ENCODE measurements around the gene SAMD10.
A peak's percentile ranks its signal among the peaks of the same experiment; 100 is the strongest.

SAMD10 gene

DNA sequence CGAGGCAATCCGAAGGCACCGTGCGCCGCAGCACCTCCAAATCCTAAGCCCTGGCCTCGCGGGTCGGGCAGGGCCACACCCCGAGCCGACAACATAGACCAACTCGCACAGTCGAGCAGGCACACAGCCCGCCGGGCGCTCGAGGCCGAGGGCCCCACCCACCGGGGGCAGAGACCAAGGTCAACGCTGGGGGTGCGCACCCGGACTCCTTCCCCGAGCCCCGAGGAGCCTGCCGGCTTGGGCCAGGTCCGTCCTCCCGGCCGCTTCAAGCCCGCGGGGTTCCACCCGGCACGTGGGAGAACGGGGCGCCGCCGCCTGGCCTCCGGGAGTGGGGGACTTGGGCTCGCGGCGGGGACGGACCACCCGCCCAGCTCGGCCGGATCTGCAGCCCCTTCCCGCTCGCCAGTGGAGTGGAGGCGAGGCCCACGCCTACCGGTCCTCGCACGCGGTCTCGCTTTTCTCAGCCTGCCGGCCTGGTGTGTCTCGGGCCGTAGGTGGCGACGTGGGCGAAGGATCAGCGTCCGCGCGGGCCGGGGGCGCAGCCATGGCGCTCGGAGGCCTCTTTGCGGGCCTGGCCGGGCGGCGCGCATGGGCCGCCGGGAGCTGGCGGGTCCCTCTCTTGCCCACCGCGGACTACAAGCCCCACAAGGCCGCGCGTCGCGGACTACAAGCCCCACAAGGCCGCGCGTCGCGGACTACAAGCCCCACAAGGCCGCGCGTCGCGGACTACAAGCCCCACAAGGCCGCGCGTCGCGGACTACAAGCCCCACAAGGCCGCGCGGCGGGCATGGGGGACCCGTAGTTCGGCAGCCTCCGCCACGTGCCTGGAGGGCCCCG lies 23.4 kb downstream of the SAMD10 start, which contains the start of gene UCKL1:
Gene UCKL1 (minus strand): TSS at position 590 of the 837 bp plus-strand sequence. CDS start 44 bp downstream, at position 546.
- peak; percentile 83 for DNase-seq (ENCODE audit: low spot score)

DNA sequence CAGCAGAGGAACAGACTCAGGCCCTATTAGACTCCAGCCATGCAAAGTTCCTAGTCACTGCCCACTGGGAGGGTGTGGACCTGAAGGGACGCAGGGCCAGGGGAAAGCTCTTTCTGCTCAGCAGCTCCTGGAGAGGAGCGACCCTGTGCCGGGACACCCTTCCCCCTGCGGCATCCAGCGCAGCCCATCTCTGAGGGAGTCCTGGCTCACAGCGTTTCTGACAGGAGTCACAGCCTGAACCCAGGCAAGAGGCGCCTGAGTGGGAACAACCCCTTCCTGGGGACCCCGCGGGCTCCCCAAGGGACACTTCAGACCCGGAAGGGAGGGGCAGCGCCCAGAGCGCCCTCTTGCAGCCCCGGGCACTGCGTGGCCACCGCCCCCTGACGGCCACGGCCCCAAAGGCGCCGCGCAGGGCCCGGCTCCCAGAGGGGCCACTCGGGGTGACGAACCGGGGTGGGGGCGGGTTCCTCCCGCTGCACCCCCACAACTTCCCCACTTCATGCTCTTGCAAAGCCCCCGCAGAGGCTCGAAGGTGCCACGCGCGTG lies 24.1 kb downstream of the SAMD10 start:
- DNase-seq (ENCODE audit: low spot score), result peak; percentile 44

DNA sequence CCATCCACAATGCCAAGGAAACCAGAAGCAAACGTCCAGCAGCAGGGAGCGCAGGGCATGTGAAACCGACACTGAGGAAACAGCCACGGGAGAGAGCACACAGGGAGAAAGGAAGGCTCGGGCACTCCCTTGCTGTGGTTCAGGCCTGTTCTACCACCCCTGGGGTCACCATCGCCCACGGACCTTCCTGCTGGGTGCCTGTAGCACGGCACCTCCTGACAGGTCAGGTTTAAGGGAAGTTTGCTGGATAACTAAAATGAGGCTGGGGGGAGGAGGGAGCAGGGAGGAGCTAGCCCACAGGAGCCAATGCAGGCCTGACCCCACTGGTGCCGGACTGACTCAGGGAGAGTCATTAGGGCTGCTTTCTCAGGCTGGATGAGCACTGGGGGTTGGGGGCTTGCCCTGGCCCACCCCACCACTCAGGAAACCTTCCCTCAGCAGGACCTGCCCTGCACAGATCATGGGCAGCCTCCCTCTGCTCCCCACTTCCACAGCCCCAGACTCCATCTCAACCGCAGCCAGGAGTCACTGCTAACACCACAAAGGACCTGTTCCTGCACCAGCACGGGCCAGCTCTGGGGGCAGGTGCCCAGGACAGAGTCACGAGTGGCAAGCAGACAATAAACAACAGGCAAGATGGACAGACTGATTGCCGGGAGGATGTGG lies 25.5 kb downstream of the SAMD10 start:
- DNase-seq (ENCODE audit: low spot score), result no peak

DNA sequence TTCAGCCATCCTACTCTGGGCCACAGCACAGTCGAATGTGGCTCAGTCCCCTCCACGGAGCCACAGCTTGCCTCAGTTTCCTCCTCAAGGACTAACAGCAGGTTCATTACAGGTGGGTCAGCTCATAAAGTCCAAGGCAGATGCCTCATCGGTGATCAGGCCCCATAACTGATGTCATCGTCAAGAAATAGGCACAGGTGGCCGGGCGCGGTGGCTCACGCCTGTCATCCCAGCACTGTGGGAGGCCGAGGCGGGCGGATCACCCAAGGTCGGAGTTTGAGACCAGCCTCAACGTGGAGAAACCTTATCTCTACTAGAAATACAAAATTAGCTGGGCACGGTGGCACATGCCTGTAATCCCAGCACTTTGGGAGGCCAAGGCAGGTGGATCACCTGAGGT lies 26.7 kb downstream of the SAMD10 start:
- no peak for DNase-seq (ENCODE audit: low spot score)

DNA sequence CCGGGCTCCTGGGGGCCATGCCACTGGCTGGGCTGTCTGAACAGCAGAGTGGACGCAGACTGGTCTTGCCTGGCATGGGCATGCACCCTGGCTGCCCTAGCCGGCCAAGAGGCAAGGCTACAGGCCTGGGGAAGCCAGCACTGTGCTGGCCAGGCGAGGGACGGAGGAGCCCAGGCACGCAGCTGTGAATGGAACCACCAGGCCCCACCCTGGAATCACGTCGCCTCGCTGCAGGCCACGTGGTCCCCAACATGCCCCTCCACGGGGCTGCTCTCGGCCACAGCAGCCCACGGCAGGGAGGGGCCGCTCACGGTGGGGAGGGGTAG lies 27.3 kb downstream of the SAMD10 start:
- DNase-seq (ENCODE audit: low spot score), result no peak

DNA sequence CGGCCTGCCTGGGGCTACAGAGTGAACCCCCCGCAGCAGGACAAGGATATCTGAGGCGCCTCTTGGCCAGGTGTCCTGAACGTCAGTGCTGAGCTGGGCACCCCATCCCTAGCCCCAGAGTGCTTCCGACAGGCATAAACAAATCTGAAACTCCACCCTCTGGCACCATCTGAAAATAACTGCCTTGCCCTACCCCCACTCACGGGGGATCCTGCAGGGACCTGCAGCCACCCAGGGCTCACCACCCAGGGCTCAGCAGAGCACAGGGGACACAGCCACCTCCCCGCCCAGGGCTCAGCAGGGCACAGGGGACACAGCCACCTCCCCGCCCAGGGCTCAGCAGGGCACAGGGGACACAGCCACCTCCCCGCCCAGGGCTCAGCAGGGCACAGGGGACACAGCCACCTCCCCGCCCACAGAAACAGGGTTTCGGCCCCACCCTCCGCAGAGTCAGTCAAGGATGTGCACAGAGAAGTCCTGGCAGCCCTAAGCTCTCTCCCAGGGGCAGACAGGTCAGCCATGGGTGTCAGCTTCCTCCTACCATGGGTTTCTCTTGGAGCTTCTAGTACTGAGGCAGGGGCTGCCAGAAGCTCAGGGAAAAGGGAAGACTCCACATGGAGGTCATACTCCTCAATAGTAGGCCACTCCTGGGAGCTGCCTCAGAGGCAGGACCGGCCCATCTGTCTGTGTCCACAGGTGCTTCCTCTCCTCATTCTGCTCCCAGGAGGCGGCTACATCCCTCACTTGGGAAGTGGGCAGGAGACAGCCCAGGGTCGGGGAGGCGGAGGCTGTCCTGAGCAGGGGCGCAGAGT lies 27.8 kb downstream of the SAMD10 start:
- DNase-seq (ENCODE audit: low spot score), result no peak

DNA sequence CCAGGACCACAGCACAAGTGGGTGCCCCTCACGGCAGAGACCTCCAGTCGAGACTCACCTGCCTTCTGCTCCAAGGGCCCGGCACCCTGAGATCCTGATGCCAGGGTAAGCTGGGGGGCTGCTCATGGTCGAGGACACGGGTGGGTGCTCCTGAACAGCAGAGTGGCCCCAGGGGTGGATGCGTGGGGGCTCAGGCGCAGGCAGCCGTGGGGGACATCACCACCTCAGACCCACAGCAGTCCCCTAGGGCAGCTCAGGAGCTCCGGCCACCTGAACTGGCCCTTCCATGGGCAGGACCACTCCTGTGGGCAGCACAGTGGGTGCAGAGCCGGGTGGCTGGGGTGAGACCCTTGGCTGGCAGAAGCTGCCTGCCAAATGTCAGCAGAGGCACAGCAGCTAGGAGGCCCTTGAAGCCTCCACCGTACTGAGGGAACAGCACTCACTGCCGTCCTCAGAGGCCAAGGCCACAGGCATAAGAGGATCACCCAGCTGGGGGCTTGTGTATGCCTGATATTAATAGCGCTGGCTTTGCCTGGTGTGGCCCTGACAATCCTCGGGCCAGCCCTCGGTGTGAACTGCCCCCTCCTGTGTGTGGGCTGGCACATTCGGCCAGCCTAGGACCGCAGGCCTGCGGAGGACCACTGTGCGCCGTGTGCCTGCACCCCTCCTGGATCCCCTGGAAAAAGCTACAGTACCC lies 28.6 kb downstream of the SAMD10 start:
- no peak for DNase-seq (ENCODE audit: low spot score)

DNA sequence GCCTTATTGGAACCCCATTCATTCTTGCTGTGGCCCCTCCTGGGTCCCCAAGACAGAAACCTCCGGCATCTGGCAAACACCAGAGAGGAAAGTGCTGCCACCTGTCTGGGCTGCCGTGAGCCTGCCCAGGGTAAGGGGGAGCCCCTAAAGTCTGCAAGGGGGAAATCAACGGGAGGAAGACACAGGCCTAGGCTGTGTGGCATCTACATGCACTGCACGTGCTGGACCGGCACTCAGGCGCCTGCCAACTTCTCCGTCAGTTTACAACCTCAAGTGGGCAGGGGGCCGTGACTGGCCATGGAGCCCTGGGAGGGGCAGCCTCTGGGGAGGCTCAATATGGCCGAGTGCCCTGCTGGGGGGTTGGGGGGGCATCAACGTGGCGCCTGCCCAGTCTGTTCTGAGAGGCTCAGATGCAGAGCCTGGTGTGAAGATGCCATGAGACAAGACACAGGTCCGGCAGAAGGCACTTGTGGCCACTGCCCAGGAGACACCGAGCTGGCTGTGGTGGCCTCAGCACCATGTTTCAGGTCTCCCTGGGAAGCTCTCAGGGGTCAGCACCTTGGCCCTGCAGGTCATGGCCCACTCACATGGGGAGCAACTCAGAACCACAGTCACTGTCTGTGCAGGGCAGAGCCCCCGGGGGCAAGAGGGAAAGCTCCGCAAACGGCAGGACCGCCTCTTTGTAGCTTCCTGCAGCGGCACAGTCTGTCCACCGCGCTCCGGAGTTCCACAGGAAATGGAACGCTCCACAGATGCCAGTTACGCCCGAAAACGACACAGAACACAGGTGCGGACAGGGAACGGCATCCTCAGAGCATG lies 31.6 kb downstream of the SAMD10 start:
- DNase-seq (ENCODE audit: low spot score), result no peak

DNA sequence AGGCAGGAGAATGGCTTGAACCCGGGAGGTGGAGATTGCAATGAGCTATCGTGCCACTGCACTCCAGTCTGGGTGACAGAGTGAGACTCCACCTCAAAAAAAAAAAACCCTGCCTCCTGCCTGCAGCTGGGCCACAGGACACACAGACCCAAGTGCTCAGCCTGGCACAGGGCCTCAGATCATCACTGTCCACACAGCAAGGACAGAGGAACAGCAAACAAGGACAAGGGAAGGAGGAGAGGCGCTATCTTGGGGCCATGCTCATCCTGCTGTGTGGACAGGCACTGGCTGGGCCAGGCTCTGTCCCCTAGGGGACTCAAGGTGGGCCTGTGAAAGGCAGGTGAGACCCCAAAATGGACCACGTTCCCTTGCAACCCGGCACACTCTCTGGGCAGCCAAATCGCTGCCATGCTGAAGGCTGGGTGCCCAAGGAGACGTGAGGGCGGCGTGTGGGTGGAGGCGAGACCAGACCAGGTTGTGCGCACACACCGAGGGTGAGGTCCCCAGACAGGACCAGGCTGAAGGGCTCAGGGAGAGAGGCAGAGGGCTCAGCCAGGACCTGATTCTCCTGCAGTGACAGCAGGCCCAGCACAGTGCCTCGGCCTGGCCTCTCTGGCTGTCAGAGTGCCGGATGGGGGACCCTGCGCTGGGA lies 32.3 kb downstream of the SAMD10 start:
- no peak for DNase-seq (ENCODE audit: low spot score)

DNA sequence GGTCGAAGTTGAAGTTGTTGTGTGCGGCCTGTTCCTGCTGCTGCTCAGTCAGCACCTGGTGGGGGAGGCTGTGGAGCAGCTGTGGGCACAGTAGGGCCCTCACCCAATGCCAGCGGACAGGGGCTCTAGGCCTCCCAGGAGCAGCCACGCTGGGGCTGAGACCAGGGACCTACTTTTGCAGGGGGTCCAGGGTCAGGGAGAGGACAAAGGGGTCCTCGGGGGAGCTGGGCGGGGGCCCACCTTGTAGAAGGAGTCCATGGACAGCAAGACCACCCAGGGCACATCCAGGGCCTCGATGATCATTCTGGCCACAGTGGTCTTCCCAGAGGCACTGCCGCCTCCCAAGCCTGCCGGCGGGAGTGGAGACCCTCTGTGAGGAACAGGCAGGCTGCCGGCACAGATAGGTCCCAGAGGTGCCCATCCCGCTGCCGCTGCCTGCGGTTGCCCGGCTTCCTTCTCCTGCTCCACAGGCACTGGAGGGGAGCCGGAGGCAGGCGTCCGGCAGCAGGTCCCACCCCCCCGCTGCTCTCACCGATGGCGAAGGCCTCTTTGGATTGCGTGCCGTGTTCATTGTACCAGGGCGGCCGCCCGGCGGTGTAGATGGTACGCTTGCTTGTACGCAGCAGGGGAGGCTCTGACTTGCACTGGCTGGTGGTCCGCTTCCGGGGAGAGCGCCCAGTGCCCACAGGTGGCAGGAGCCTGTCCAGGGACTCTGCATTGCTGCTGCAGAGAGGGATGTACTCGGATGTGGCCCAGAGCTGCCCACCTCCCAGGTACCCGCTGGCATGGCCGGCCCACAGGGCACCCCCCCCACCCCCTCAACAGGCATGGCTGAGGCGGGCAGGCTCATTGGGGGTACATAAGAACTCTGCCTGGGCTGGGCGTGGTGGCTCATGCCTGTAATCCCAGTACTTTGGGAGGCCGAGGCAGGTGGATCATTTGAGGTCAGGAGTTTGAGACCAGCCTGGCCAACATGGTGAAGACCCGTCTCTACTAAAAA lies 33.2 kb downstream of the SAMD10 start:
- no peak for DNase-seq (ENCODE audit: low spot score)

DNA sequence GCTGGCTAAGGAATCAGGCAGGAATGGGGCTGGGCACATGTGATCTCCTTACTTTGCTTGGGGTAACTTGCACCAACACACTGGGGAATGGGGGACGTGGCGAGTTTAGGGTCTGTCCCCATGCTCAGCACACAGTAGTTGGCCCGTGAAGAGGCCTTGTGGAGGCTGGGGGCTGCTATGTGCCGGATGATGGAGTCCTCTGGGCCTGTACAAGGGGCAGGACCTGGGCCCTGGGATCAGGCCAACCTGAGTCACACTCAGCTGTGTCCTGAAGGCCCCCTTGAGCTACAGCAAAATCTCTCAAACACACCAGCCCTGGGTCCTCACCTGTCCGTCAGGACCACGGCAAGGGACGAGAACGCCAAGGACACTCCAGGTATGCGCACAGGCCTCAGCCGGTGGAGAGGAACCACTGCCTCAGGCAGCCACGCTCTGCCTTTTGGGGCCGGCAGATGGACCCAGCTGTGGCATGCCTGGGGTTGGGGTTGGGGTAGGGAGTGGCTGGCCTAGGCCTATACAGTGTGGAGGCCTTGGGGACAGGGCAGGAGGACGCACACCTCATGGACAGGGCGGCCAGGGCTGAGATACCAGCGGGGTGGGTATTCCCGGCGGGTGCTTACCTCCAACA lies 34.3 kb downstream of the SAMD10 start:
- DNase-seq (ENCODE audit: low spot score), result no peak

DNA sequence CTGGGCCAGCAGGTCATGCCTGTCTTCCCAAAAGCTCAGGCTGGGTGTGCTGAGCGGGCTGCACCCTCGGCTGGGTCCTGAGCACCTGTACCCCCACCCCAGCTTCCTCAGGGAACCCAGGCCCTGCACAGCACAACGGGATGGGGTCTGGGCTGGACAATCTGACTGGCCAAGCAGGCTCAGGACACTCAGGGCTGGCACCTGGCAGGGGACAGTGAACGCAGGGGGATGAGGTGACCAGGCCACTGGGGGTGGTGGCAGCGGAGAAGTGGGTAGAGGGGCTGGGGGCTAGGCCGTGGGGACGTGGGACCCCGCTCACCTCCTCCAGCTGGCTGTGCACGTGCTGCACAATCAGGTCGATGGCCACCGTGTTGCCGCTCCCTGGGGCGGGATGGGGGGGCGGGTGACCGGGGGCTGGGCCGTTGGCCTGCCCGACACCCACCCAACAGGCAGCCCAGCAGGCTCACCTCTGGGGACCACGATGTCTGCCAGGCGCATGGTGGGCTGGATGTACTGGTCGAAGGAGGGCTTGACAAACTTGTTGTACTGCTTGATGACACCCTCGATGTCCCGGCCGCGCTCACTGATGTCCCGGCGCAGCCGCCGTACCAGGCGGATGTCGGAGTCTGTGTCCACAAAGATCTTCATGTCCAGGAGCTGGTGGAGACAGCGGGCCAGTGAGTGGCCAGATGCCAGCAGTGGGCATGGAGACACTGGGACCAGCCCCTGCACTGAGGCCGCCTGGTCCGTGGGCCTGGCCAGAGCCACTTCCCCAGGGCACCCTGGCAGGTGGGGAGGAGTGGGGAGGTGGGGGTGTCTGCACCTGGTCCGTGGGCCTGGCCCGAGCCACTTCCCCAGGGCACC lies 35.1 kb downstream of the SAMD10 start:
- no peak for DNase-seq (ENCODE audit: low spot score)

DNA sequence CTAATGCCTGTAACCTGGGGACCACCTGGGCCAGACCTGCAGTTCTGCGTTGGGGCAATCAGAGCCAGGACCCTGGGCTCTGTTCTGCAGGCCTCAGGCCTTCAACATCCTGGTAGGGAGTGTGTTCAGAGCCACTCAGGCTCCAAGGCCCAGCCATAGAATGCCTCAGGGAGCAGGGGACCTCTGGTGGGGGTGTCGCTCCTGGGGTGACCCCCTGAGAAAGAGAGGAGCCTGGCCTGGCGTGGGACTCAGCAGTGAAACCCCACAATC lies 35.7 kb downstream of the SAMD10 start:
- no peak for DNase-seq (ENCODE audit: low spot score)

DNA sequence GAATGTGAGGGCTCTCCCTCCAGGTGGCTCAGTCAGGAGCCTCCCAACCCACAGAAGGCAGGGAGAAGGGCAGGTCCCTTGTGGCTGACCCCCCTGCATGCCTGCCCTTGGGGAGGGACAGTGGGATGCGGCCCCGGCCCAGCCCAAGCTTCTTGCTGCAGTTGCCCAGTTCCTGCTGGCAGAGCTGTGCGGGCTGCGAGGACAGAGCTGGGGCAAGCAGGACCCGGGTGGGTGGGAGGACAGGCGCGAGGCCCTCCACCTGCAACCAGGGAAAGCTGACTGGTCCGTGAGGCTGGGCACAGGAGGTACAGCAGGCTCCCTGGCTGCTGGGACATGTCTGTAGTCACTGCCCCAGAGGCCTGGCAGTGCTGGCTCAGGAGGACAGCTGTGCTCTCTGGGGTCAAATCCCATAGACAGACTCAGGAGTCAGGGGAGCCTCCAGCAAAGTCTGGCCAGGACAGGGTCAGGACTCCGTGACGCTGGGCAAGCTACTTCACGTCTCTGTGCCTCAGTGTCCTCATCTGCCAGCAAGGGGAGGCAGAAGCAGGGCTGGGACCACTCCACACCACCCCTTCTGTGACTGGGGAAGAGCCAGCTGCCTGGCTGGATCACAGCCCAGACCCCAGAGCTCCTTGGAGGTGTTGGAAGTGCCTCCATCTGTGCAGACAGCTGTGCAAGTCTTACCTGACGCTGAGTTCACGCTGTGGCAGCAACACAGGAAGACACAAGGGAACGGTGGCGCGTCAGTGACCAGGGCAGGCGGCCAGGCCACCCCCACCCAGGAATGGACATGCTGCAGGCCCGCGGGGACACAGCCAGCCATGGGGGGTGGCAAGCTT lies 36.3 kb downstream of the SAMD10 start:
- no peak for DNase-seq (ENCODE audit: low spot score)

DNA sequence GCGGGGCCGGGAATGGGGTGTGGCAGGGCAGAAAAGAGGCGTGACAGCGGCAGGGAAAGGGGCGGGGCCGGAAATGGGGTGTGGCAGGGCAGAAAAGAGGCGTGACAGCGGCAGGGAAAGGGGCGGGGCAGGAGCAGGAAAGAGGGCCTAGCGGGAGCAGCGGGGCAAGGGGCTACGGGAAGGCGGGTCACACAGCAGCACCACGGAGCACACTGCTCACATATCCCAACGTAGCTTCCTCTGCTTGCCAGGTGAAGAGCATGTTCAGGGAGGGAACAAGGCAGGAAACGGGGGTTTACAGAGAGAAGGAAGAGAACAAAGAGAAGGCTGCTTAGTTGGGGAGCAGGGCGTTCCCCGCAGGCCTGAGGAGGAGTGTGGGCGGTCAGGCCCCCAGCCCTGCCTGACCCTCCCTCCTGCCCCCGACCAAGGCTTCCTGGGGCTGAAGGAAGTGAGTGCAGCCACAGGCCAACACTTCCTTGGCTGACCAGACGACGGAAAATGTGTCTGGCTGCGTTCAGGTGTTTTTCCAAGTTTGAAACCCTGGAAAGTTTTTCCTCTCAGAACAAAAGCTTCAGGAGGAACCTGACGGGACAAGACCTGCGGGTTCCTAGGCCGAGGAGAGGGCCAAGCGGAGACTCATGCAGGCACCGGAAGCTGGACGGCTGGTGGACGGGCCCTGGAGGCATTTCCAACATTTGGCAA lies 37.0 kb downstream of the SAMD10 start:
- DNase-seq (ENCODE audit: low spot score), result no peak

DNA sequence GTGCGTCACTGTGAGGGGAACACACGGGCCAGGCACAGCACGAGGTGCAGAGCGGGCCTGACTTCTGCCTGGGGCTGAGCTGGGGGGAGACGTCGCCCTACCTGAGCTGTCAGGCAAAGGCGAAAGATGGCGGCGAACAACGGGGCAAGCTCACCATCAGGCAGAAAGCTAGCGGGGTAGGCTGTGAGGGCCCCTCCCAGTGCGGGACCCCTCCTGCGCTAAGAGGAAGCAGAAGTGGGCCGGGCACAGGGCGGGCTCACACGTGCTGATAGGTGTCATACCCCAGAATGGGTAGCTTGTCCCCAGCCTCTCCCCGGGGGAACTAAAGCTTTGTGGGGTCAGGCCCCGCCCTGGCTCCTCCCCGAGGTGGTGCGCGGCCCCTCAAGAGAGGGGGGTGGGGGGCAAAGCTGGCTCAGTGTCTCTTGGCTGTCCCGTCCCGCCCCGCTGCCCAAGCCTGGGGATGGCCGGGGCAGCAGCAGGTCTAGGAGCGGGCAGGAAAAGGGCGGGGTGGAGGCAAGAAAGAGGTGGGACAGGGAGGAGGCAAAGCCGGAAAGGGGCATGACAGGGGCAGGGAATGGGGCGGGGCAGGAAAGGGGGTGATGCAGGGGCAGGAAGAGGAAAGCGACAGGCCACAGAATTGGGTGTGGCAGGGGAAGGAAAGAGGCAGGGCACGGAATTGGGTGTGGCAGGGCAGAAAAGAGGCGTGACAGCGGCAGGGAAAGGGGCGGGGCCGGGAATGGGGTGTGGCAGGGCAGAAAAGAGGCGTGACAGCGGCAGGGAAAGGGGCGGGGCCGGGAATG lies 38.0 kb downstream of the SAMD10 start:
- no peak for DNase-seq (ENCODE audit: low spot score)

Data from pons (tissue), 1 donor.